SK-N-SH (cell line): Measurements from ENCODE around the gene ATP11A. TPM values are rescaled to one million over a fixed set of nuclear protein-coding genes. Genes with fewer than 3 reads are reported as not detected.

Experiments
- CTCF ChIA-PET: fragments of 300-600, 350-600 bp; formaldehyde crosslinking; extraction: SDS; loops from one replicate; lab custom pipeline; 2021; lab: Yijun Ruan, JAX
- POLR2A ChIA-PET: fragments of 350-600 bp; sonication (Branson Sonifier 250); formaldehyde crosslinking; extraction: SDS; loops from one replicate; lab custom pipeline; 2020; ENCODE audit warnings: antibody characterized with exemption, inconsistent platforms; lab: Yijun Ruan, JAX
- DNase-seq: peaks from one replicate; pipeline ENCODE4 v3.0.0; 2012
- H2AFZ ChIP-seq: fragments of 200-600 bp; sonication (generic); 2 replicates; pipeline ENCODE4 v1.8.1; 2016; ENCODE audit warnings: antibody characterized with exemption, mild to moderate bottlenecking, low read depth
- H3F3A ChIP-seq: fragments of 200-600 bp; sonication (generic); replicated peaks from 2 replicates; pipeline ENCODE3; 2016; ENCODE audit warnings: antibody characterized with exemption, mild to moderate bottlenecking; ENCODE audit not compliant: insufficient read depth
- H3K27ac ChIP-seq, 2 experiments: fragments of 200-500 bp in 1 of 2; fragments of 200-600 bp in 1 of 2; sonication (Bioruptor generic) in 1 of 2; sonication (generic), shearing (Covaris generic) in 1 of 2; 2 replicates each; pipeline versions ENCODE4 v1.5.1 to v1.6.1; 2014 to 2016; ENCODE audit warnings: low read depth in 2 of 2, inconsistent platforms in 1 of 2, low read length in 1 of 2, mild to moderate bottlenecking in 1 of 2, mixed read lengths in 1 of 2
- H3K27me3 ChIP-seq: fragments of 200-600 bp; sonication (generic), shearing (Covaris generic); 2 replicates; pipeline ENCODE4 v1.6.1; 2016; ENCODE audit warnings: mixed run types; ENCODE audit not compliant: insufficient read depth
- H3K36me3 ChIP-seq, 2 experiments: fragments of 200-500 bp in 1 of 2; fragments of 200-600 bp in 1 of 2; sonication (Bioruptor generic) in 1 of 2; sonication (generic) in 1 of 2; replicated peaks in 1 of 2; 2 replicates each; pipeline versions ENCODE3 to v1.5.1; 2014 to 2016; ENCODE audit warnings: low read length in 1 of 2, mild to moderate bottlenecking in 1 of 2; ENCODE audit not compliant: insufficient read depth in 2 of 2, control insufficient read depth in 1 of 2
- H3K4me1 ChIP-seq, 2 experiments: fragments of 200-500 bp in 1 of 2; fragments of 200-600 bp in 1 of 2; sonication (Bioruptor generic) in 1 of 2; sonication (generic), shearing (Covaris generic) in 1 of 2; 2 replicates each; pipeline versions ENCODE4 v1.5.1 to v1.6.1; 2014 to 2016; ENCODE audit warnings: low read depth in 1 of 2, low read length in 1 of 2, mixed run types in 1 of 2; ENCODE audit not compliant: insufficient read depth in 2 of 2, control insufficient read depth in 1 of 2
- H3K4me2 ChIP-seq: fragments of 200-600 bp; sonication (generic), shearing (Covaris generic); 2 replicates; pipeline ENCODE4 v1.6.1; 2017; ENCODE audit warnings: mixed run types
- H3K4me3 ChIP-seq, 2 experiments: fragments of 200-500 bp in 1 of 2; fragments of 200-600 bp in 1 of 2; sonication (Bioruptor generic) in 1 of 2; sonication (generic), shearing (Covaris generic) in 1 of 2; 2 replicates each; pipeline versions ENCODE4 v1.5.1 to v1.8.1; 2014 to 2016; ENCODE audit warnings: low read depth in 2 of 2, inconsistent platforms in 1 of 2, low read length in 1 of 2, mild to moderate bottlenecking in 1 of 2, mixed read lengths in 1 of 2, moderate library complexity in 1 of 2
- H3K79me2 ChIP-seq: fragments of 200-600 bp; sonication (generic); 2 replicates; pipeline ENCODE4 v1.8.1; 2017; ENCODE audit warnings: mild to moderate bottlenecking; ENCODE audit not compliant: insufficient read depth
- H3K9ac ChIP-seq: fragments of 200-600 bp; sonication (generic); 2 replicates; pipeline ENCODE4 v1.6.1; 2017; ENCODE audit warnings: mixed run types
- H3K9me2 ChIP-seq: fragments of 200-600 bp; sonication (generic); 2 replicates; pipeline ENCODE4 v1.6.1; 2017; ENCODE audit warnings: mixed run types
- H3K9me3 ChIP-seq: fragments of 200-600 bp; sonication (generic); 2 replicates; pipeline ENCODE4 v1.6.1; 2017; ENCODE audit warnings: mixed run types, mild to moderate bottlenecking, moderate library complexity
- H4K20me1 ChIP-seq: fragments of 200-600 bp; sonication (generic); 2 replicates; pipeline ENCODE4 v1.6.1; 2017; ENCODE audit warnings: mild to moderate bottlenecking, mixed run types; ENCODE audit not compliant: insufficient read depth
- CHD2 ChIP-seq: fragments of 150-350 bp; IDR thresholded peaks from 2 replicates; pipeline ENCODE4 v1.6.1; 2018; ENCODE audit warnings: low read length; ENCODE audit not compliant: partially characterized antibody
- CTCF ChIP-seq: fragments of 200-600 bp; sonication (generic); IDR thresholded peaks from 2 replicates; pipeline ENCODE4 v1.6.1; 2017; ENCODE audit warnings: antibody characterized with exemption, mild to moderate bottlenecking, moderate library complexity
- EP300 ChIP-seq, 2 experiments: IDR thresholded peaks; 2 replicates each; pipeline versions ENCODE4 v1.4.0 to v1.6.1; 2012; ENCODE audit warnings: borderline replicate concordance in 1 of 2, low read depth in 1 of 2, low read length in 1 of 2
- FOXM1 ChIP-seq: IDR thresholded peaks from 2 replicates; pipeline ENCODE4 v1.4.0; 2012; ENCODE audit warnings: low read depth, mild to moderate bottlenecking
- GATA2 ChIP-seq: sonication (generic); formaldehyde crosslinking; IDR thresholded peaks from 2 replicates; pipeline ENCODE4 v1.5.0; 2020; ENCODE audit warnings: mild to moderate bottlenecking, missing genetic modification reagents
- IRF3 ChIP-seq: fragments of 150-350 bp; IDR thresholded peaks from 2 replicates; pipeline ENCODE4 v1.6.1; 2016; ENCODE audit warnings: mild to moderate bottlenecking, low read depth, low read length
- MEF2A ChIP-seq: IDR thresholded peaks from 2 replicates; pipeline ENCODE4 v1.4.0; 2012; ENCODE audit warnings: low read depth, borderline replicate concordance
- RXRA ChIP-seq: IDR thresholded peaks from 2 replicates; pipeline ENCODE4 v1.4.0; 2012; ENCODE audit warnings: low read depth, mild to moderate bottlenecking, borderline replicate concordance
- SIN3A ChIP-seq: IDR thresholded peaks from 2 replicates; pipeline ENCODE4 v1.6.1; 2012; ENCODE audit warnings: low read depth, mild to moderate bottlenecking, low read length, moderate library complexity, borderline replicate concordance
- TEAD4 ChIP-seq: IDR thresholded peaks from 2 replicates; pipeline ENCODE4 v1.4.0; 2012; ENCODE audit warnings: mild to moderate bottlenecking, borderline replicate concordance; ENCODE audit not compliant: insufficient read depth
- USF1 ChIP-seq: IDR thresholded peaks from 2 replicates; pipeline ENCODE4 v1.4.0; 2012; ENCODE audit warnings: low read depth, borderline replicate concordance
- USF2 ChIP-seq: fragments of 150-350 bp; IDR thresholded peaks from 2 replicates; pipeline ENCODE4 v1.6.1; 2017; ENCODE audit warnings: antibody characterized with exemption, low read length, low read depth, borderline replicate concordance
- ZBTB33 ChIP-seq: IDR thresholded peaks from 2 replicates; pipeline ENCODE4 v1.4.0; 2012; ENCODE audit warnings: low read depth, borderline replicate concordance
- whole genome bisulfite sequencing: methylation state at CpG from one replicate; pipeline ENCODE4 v1.1.6; 2017; ENCODE audit warnings: low lambda C conversion rate; 5-methylcytosine and 5-hydroxymethylcytosine counted together
- polyA plus RNA-seq, 3 experiments: library from polyadenylated mRNA; depleted of rRNA; stranded (reverse); fragments of >200 nt; gene quantifications; 2 replicates each; pipeline ENCODE4 v1.2.3, GENCODE V29; 2012
- TF ChIP-seq, protein P1 (sequence below): IDR thresholded peaks from 2 replicates; pipeline ENCODE4 v1.4.0; 2012; ENCODE audit warnings: low read depth

The ATP11A gene
- polyA plus RNA-seq, 1 of the 3 experiments (the other 2 are of a cell fraction) = 4.1 TPM

GRCh38 chr13:112648101-112648500 is 41.7 kb upstream of the ATP11A start:
- H3K9ac ChIP-seq = no peak overlapping the region
- H4K20me1 ChIP-seq = no peaks in the 10 kb centered on the region
- H3K4me1 ChIP-seq = peaks cover 0 to 3% of the 10 kb centered on the region in 2 experiments; a peak in 1 of 4 replicates
- H3K79me2 ChIP-seq = no peaks in the 10 kb centered on the region
- no peak overlapping the region for H2AFZ ChIP-seq
- no peak overlapping the region for H3K27ac ChIP-seq
- no peak for TF ChIP-seq CTCF
- TF ChIP-seq MEF2A = no peak
- no peak for TF ChIP-seq TEAD4
- TF ChIP-seq ZBTB33 = no peak
- no peak for TF ChIP-seq CHD2
- TF ChIP-seq SIN3A = no peak
- TF ChIP-seq IRF3 = no peak
- no peak for TF ChIP-seq FOXM1
- TF ChIP-seq EP300 (IDR thresholded peaks at IDR 0.05; ENCODE audit: borderline replicate concordance in 1 of 2, low read depth in 1 of 2, low read length in 1 of 2) = no peak
- no peak for TF ChIP-seq GATA2 (CRISPR knock-in tag)
- TF ChIP-seq, protein P1, sequence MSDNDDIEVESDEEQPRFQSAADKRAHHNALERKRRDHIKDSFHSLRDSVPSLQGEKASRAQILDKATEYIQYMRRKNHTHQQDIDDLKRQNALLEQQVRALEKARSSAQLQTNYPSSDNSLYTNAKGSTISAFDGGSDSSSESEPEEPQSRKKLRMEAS = no peak
- no peak for TF ChIP-seq RXRA
- no peak for TF ChIP-seq USF2
- TF ChIP-seq USF1 = no peak
- no peak overlapping the region for H3K4me3 ChIP-seq
- H3F3A ChIP-seq = peaks cover 5% of the 10 kb centered on the region
- ChIA-PET POLR2A (no interaction called here), CTCF (no interaction called here)
- WGBS = 68% methylated on average over 10 of the region's 10 CpGs
- no peak for DNase-seq
- no peak overlapping the region for H3K4me2 ChIP-seq
- no peaks in the 10 kb centered on the region for H3K9me2 ChIP-seq
- H3K36me3 ChIP-seq = no peaks in the 10 kb centered on the region
- H3K9me3 ChIP-seq = no peaks in the 10 kb centered on the region
- no peaks in the 10 kb centered on the region; the same call in 1 of the 2 replicates for H3K27me3 ChIP-seq
